ENCODE results near the gene KCNC1.

KCNC1 gene

DNA sequence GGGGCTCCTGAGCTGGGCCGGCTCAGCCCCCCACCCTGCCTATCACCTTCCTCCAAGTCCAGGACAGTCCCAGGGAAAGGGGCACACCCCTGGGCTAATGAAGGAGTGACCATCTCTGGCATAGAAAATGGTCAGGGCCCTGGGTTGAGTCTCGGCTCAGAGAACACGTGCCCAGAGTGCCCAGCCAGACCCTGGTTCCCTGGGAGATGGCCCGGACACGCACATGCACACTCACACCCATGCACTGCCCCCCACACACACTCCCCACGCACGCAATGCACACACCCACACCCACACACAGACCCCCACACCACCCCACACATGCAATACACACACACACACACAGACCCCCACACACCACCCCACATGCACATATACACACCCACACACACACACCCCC is 28.7 kb downstream of the KCNC1 start (continued):
- TF ChIP-seq, protein P1, sequence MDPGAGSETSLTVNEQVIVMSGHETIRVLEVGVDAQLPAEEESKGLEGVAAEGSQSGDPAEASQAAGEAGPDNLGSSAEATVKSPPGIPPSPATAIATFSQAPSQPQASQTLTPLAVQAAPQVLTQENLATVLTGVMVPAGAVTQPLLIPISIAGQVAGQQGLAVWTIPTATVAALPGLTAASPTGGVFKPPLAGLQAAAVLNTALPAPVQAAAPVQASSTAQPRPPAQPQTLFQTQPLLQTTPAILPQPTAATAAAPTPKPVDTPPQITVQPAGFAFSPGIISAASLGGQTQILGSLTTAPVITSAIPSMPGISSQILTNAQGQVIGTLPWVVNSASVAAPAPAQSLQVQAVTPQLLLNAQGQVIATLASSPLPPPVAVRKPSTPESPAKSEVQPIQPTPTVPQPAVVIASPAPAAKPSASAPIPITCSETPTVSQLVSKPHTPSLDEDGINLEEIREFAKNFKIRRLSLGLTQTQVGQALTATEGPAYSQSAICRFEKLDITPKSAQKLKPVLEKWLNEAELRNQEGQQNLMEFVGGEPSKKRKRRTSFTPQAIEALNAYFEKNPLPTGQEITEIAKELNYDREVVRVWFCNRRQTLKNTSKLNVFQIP (CRISPR knock-in tag; IDR thresholded peaks at IDR 0.05; ENCODE audit: borderline replicate concordance, low read depth), result no peak
- TF ChIP-seq CSDC2 (CRISPR knock-in tag; IDR thresholded peaks at IDR 0.05), result no peak
- no peak for TF ChIP-seq TCF4 (CRISPR knock-in tag; IDR thresholded peaks at IDR 0.05; ENCODE audit: borderline replicate concordance)

DNA sequence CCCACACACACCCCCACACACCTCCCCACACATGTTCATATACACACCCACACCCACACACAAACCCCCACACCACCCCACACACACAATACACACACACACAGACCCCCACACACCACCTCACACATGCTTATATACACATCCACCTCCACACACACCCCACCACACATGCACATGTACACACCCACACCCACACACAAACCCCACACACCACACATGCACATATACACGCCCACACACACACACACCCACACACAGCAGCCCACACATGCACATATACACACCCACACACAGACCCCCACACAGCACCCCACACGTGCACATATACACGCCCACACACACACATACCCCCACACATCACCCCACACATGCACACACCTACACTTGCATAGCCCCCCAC is 29.1 kb downstream of the KCNC1 start:
- TF ChIP-seq RARB (CRISPR knock-in tag; IDR thresholded peaks at IDR 0.05) (no peak), ZNF565 (CRISPR knock-in tag; conservative IDR thresholded peaks at IDR 0.05; ENCODE audit: low read depth) (no peak), ISL1 (CRISPR knock-in tag; IDR thresholded peaks at IDR 0.05) (no peak), TOX (CRISPR knock-in tag; IDR thresholded peaks at IDR 0.05; ENCODE audit: borderline replicate concordance) (no peak), ESRRG (CRISPR knock-in tag; IDR thresholded peaks at IDR 0.05) (no peak), CSDC2 (CRISPR knock-in tag; IDR thresholded peaks at IDR 0.05) (no peak), BACH2 (CRISPR knock-in tag; IDR thresholded peaks at IDR 0.05; ENCODE audit: borderline replicate concordance) (no peak), TCF4 (CRISPR knock-in tag; IDR thresholded peaks at IDR 0.05; ENCODE audit: borderline replicate concordance) (no peak), ZNF8 (CRISPR knock-in tag; IDR thresholded peaks at IDR 0.05) (no peak), ZC3H10 (CRISPR knock-in tag; IDR thresholded peaks at IDR 0.05) (no peak), ZNF70 (CRISPR knock-in tag; IDR thresholded peaks at IDR 0.05) (no peak), PPARA (CRISPR knock-in tag; IDR thresholded peaks at IDR 0.05; ENCODE audit: borderline replicate concordance) (no peak), SNAI2 (CRISPR knock-in tag; IDR thresholded peaks at IDR 0.05) (no peak), ZFP3 (CRISPR knock-in tag; IDR thresholded peaks at IDR 0.05) (no peak)
- TF ChIP-seq, protein P2, sequence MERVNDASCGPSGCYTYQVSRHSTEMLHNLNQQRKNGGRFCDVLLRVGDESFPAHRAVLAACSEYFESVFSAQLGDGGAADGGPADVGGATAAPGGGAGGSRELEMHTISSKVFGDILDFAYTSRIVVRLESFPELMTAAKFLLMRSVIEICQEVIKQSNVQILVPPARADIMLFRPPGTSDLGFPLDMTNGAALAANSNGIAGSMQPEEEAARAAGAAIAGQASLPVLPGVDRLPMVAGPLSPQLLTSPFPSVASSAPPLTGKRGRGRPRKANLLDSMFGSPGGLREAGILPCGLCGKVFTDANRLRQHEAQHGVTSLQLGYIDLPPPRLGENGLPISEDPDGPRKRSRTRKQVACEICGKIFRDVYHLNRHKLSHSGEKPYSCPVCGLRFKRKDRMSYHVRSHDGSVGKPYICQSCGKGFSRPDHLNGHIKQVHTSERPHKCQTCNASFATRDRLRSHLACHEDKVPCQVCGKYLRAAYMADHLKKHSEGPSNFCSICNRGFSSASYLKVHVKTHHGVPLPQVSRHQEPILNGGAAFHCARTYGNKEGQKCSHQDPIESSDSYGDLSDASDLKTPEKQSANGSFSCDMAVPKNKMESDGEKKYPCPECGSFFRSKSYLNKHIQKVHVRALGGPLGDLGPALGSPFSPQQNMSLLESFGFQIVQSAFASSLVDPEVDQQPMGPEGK (CRISPR knock-in tag; IDR thresholded peaks at IDR 0.05; ENCODE audit: borderline replicate concordance), result no peak
- TF ChIP-seq, protein P1 (CRISPR knock-in tag; IDR thresholded peaks at IDR 0.05; ENCODE audit: borderline replicate concordance, low read depth), result no peak
- TF ChIP-seq, protein P3, sequence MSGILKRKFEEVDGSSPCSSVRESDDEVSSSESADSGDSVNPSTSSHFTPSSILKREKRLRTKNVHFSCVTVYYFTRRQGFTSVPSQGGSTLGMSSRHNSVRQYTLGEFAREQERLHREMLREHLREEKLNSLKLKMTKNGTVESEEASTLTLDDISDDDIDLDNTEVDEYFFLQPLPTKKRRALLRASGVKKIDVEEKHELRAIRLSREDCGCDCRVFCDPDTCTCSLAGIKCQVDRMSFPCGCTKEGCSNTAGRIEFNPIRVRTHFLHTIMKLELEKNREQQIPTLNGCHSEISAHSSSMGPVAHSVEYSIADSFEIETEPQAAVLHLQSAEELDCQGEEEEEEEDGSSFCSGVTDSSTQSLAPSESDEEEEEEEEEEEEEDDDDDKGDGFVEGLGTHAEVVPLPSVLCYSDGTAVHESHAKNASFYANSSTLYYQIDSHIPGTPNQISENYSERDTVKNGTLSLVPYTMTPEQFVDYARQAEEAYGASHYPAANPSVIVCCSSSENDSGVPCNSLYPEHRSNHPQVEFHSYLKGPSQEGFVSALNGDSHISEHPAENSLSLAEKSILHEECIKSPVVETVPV (CRISPR knock-in tag; IDR thresholded peaks at IDR 0.05), result no peak
- ATAC-seq, result no peak

DNA sequence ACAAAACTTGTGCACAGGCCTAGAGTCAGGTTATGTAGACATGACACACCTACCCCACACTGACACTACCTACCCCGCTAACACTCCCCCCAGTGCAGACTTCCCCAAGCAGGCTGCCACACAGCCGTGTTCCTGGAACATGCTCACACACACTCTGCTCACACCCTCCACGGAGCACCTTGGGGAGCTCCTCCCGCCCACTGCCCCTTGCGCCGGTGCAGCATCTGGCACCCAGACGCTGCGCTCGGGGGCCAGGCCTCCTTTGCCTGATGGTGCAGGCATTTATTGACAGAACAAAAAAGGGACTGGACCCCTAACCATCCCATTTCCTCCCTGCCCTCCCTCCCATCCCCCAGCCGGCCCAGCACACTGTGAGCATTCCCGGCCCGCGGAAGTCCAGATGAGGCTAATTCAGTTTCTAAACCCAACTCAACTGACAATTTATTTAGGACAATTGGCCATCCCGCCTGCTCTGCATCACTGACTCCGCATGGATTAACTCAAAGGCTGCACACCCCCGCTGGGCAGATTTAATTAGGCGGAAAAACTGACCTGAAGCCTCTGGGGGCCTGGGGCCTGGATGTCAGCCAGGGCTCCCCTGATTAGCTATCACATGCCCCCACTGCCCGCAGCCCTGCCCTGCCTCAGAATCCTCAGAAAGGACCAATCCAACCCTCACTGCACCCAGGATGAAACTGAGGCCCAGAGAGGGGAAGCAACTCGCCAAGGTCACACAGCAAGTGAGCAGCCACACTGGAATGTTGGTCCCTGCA is 30.1 kb downstream of the KCNC1 start:
- TF ChIP-seq, protein P4, sequence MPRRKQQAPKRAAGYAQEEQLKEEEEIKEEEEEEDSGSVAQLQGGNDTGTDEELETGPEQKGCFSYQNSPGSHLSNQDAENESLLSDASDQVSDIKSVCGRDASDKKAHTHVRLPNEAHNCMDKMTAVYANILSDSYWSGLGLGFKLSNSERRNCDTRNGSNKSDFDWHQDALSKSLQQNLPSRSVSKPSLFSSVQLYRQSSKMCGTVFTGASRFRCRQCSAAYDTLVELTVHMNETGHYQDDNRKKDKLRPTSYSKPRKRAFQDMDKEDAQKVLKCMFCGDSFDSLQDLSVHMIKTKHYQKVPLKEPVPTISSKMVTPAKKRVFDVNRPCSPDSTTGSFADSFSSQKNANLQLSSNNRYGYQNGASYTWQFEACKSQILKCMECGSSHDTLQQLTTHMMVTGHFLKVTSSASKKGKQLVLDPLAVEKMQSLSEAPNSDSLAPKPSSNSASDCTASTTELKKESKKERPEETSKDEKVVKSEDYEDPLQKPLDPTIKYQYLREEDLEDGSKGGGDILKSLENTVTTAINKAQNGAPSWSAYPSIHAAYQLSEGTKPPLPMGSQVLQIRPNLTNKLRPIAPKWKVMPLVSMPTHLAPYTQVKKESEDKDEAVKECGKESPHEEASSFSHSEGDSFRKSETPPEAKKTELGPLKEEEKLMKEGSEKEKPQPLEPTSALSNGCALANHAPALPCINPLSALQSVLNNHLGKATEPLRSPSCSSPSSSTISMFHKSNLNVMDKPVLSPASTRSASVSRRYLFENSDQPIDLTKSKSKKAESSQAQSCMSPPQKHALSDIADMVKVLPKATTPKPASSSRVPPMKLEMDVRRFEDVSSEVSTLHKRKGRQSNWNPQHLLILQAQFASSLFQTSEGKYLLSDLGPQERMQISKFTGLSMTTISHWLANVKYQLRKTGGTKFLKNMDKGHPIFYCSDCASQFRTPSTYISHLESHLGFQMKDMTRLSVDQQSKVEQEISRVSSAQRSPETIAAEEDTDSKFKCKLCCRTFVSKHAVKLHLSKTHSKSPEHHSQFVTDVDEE (CRISPR knock-in tag; IDR thresholded peaks at IDR 0.05), result 0 out of 2 replicates have a peak, but pooled peaks have one; percentile 35
- TF ChIP-seq ZFP30 (CRISPR knock-in tag; IDR thresholded peaks at IDR 0.05) (no peak), ZNF565 (CRISPR knock-in tag; conservative IDR thresholded peaks at IDR 0.05; ENCODE audit: low read depth) (no peak), TCF4 (CRISPR knock-in tag; IDR thresholded peaks at IDR 0.05; ENCODE audit: borderline replicate concordance) (0 out of 2 replicates have a peak, but pooled peaks have one; percentile 37), BACH2 (CRISPR knock-in tag; IDR thresholded peaks at IDR 0.05; ENCODE audit: borderline replicate concordance) (no peak)
- no peak for ATAC-seq
